Measurements from ENCODE around the gene INTS14.

DNA sequence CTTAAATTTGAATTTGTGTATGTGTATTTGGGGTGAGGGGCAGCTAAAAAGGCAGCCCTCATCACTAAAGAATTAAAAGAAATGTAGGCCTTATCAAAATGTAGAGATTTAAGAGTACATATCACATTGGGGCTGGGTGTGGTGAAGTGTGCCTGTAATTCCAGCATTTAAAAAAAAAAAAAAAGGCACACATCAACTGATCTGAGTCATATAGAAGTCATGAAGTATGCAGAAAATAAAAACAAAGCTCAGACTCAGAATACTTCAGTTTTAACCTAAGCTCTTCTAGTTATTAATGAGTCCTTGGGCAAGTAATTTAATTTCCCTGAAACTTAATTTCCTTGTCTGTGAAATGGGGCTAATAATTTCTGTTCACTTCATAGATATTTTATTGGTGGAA lies 42.4 kb upstream of the INTS14 start:
- TF ChIP-seq, protein P1, sequence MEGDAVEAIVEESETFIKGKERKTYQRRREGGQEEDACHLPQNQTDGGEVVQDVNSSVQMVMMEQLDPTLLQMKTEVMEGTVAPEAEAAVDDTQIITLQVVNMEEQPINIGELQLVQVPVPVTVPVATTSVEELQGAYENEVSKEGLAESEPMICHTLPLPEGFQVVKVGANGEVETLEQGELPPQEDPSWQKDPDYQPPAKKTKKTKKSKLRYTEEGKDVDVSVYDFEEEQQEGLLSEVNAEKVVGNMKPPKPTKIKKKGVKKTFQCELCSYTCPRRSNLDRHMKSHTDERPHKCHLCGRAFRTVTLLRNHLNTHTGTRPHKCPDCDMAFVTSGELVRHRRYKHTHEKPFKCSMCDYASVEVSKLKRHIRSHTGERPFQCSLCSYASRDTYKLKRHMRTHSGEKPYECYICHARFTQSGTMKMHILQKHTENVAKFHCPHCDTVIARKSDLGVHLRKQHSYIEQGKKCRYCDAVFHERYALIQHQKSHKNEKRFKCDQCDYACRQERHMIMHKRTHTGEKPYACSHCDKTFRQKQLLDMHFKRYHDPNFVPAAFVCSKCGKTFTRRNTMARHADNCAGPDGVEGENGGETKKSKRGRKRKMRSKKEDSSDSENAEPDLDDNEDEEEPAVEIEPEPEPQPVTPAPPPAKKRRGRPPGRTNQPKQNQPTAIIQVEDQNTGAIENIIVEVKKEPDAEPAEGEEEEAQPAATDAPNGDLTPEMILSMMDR (IDR thresholded peaks at IDR 0.05) = no peak
- TF ChIP-seq POLR2A (IDR thresholded peaks at IDR 0.05) = no peak
